H9 (cell line): ENCODE measurements around the gene TRIO. TPM values are rescaled to one million over a fixed set of nuclear protein-coding genes. Genes with fewer than 3 reads are reported as not detected.

Experiments used
- DNase-seq: peaks from one replicate; pipeline ENCODE4 v3.0.0-alpha.2; 2017
- H2AFZ ChIP-seq: one replicate; pipeline ENCODE4 v1.6.1; 2013; ENCODE audit warnings: mild to moderate bottlenecking, low read length, control low read depth, moderate library complexity
- H2AK5ac ChIP-seq: 2 replicates; pipeline ENCODE4 v1.6.1; 2013; ENCODE audit warnings: low read length, control low read depth, mixed read lengths; ENCODE audit not compliant: insufficient read length
- H2BK120ac ChIP-seq: one replicate; pipeline ENCODE4 v1.6.1; 2013; ENCODE audit warnings: low read depth, mild to moderate bottlenecking, low read length, control low read depth, inconsistent platforms; ENCODE audit not compliant: poor library complexity, severe bottlenecking
- H2BK12ac ChIP-seq: 2 replicates; pipeline ENCODE4 v1.6.1; 2013; ENCODE audit warnings: low read length, control low read depth, mixed read lengths, low read depth; ENCODE audit not compliant: insufficient read length
- H2BK15ac ChIP-seq: 2 replicates; pipeline ENCODE4 v1.6.1; 2013; ENCODE audit warnings: low read depth, low read length, control low read depth
- H2BK20ac ChIP-seq: one replicate; pipeline ENCODE4 v1.6.1; 2013; ENCODE audit warnings: low read depth, mild to moderate bottlenecking, low read length, control low read depth, inconsistent platforms; ENCODE audit not compliant: poor library complexity, severe bottlenecking
- H2BK5ac ChIP-seq: 2 replicates; pipeline ENCODE4 v1.6.1; 2013; ENCODE audit warnings: low read length, control low read depth, mixed read lengths; ENCODE audit not compliant: insufficient read length
- H3K14ac ChIP-seq: 2 replicates; pipeline ENCODE4 v1.6.1; 2013; ENCODE audit warnings: low read length, control low read depth; ENCODE audit not compliant: insufficient read depth
- H3K18ac ChIP-seq: 2 replicates; pipeline ENCODE4 v1.6.1; 2013; ENCODE audit warnings: low read depth, mild to moderate bottlenecking, mixed read lengths, low read length, control low read depth; ENCODE audit not compliant: insufficient read length
- H3K23ac ChIP-seq: 2 replicates; pipeline ENCODE4 v1.6.1; 2013; ENCODE audit warnings: low read length, control low read depth, mixed read lengths, low read depth; ENCODE audit not compliant: insufficient read length
- H3K23me2 ChIP-seq: 2 replicates; pipeline ENCODE4 v1.6.1; 2013; ENCODE audit warnings: low read depth, mild to moderate bottlenecking, mixed read lengths, low read length, control low read depth; ENCODE audit not compliant: insufficient read length, poor library complexity, severe bottlenecking
- H3K27ac ChIP-seq: 2 replicates; pipeline ENCODE4 v1.5.1; 2013; ENCODE audit warnings: low read length, control low read depth, mixed read lengths, low read depth; ENCODE audit not compliant: insufficient read length
- H3K27me3 ChIP-seq: 2 replicates; pipeline ENCODE4 v1.6.1; 2013; ENCODE audit warnings: low read length, control low read depth, inconsistent platforms; ENCODE audit not compliant: insufficient read depth
- H3K4ac ChIP-seq: 2 replicates; pipeline ENCODE4 v1.6.1; 2013; ENCODE audit warnings: low read depth, mild to moderate bottlenecking, control low read depth, inconsistent platforms, low read length, moderate library complexity
- H3K4me1 ChIP-seq: 2 replicates; pipeline ENCODE4 v1.6.1; 2013; ENCODE audit warnings: low read length, control low read depth, inconsistent platforms; ENCODE audit not compliant: insufficient read depth
- H3K4me2 ChIP-seq: 2 replicates; pipeline ENCODE4 v1.6.1; 2013; ENCODE audit warnings: low read length, control low read depth, mixed read lengths; ENCODE audit not compliant: insufficient read length, insufficient read depth
- H3K56ac ChIP-seq: 2 replicates; pipeline ENCODE4 v1.6.1; 2013; ENCODE audit warnings: low read depth, mild to moderate bottlenecking, mixed read lengths, low read length, control low read depth; ENCODE audit not compliant: insufficient read length
- H3K79me1 ChIP-seq: 2 replicates; pipeline ENCODE4 v1.6.1; 2013; ENCODE audit warnings: low read depth, mild to moderate bottlenecking, moderate library complexity, low read length, control low read depth, inconsistent platforms; ENCODE audit not compliant: insufficient read depth, poor library complexity, severe bottlenecking
- H3K79me2 ChIP-seq: 2 replicates; pipeline ENCODE4 v1.6.1; 2013; ENCODE audit warnings: low read length, control low read depth, inconsistent platforms; ENCODE audit not compliant: insufficient read depth
- H3K9ac ChIP-seq: 2 replicates; pipeline ENCODE4 v1.6.1; 2013; ENCODE audit warnings: low read length, control low read depth, mixed read lengths; ENCODE audit not compliant: insufficient read length; ENCODE audit errors: extremely low read depth
- H3K9me3 ChIP-seq: one replicate; pipeline ENCODE4 v1.6.1; 2013; ENCODE audit warnings: low read depth, low read length, inconsistent platforms; ENCODE audit not compliant: control insufficient read depth
- H3T11ph ChIP-seq: one replicate; pipeline ENCODE4 v1.6.1; 2013; ENCODE audit warnings: mild to moderate bottlenecking, low read length, control low read depth, inconsistent platforms
- H4K20me1 ChIP-seq: one replicate; pipeline ENCODE4 v1.6.1; 2013; ENCODE audit not compliant: control insufficient read depth, insufficient read length, insufficient read depth
- H4K5ac ChIP-seq: 2 replicates; pipeline ENCODE4 v1.6.1; 2013; ENCODE audit warnings: low read depth, mild to moderate bottlenecking, mixed read lengths, low read length, control low read depth; ENCODE audit not compliant: insufficient read length
- H4K8ac ChIP-seq: replicated peaks from 2 replicates; pipeline ENCODE4 v1.6.1; 2013; ENCODE audit warnings: low read length, control low read depth, mixed read lengths, low read depth; ENCODE audit not compliant: insufficient read length
- H4K91ac ChIP-seq: 2 replicates; pipeline ENCODE4 v1.6.1; 2013; ENCODE audit warnings: low read depth, mild to moderate bottlenecking, moderate library complexity, mixed read lengths, low read length, control low read depth; ENCODE audit not compliant: insufficient read length
- H3K27ac Mint-ChIP-seq, 3 experiments: 2 replicates in 2 of 3; 3 replicates in 1 of 3; pipeline ENCODE4 v1.8.0; 2020 to 2021; ENCODE audit warnings: mixed read lengths in 3 of 3, mild to moderate bottlenecking in 1 of 3, moderate library complexity in 1 of 3
- H3K27me3 Mint-ChIP-seq: 2 replicates; pipeline ENCODE4 v1.8.0; 2021; ENCODE audit warnings: low read depth, mild to moderate bottlenecking, moderate library complexity, mixed read lengths
- H3K36me3 Mint-ChIP-seq, 3 experiments: 2 replicates in 2 of 3; 3 replicates in 1 of 3; pipeline ENCODE4 v1.8.0; 2020 to 2021; ENCODE audit warnings: low read depth in 3 of 3, mixed read lengths in 3 of 3; ENCODE audit not compliant: insufficient read depth in 1 of 3
- H3K4me1 Mint-ChIP-seq, 2 experiments: 2 replicates each; pipeline ENCODE4 v1.8.0; 2020; ENCODE audit warnings: mixed read lengths in 2 of 2
- H3K4me3 Mint-ChIP-seq, 2 experiments: 2 replicates in 1 of 2; 3 replicates in 1 of 2; pipeline ENCODE4 v1.8.0; 2020 to 2021; ENCODE audit warnings: mild to moderate bottlenecking in 2 of 2, mixed read lengths in 2 of 2, moderate library complexity in 1 of 2
- H3K9me3 Mint-ChIP-seq, 2 experiments: 2 replicates in 1 of 2; 3 replicates in 1 of 2; pipeline ENCODE4 v1.8.0; 2020; ENCODE audit warnings: mild to moderate bottlenecking in 2 of 2, mixed read lengths in 2 of 2, moderate library complexity in 1 of 2
- CTCF ChIP-seq: fragments of 200-600 bp; sonication (generic); conservative IDR thresholded peaks from 3 replicates; pipeline ENCODE4 v1.8.0; 2021; ENCODE audit warnings: antibody characterized with exemption, mild to moderate bottlenecking
- WGBS: extraction: QIAGEN DNeasy Blood & Tissue Kit; methylation state at CpG from one replicate; pipeline ENCODE4 v1.1.7; 2013; ENCODE audit warnings: missing lambda C conversion rate, low lambda C conversion rate, mixed read lengths; ENCODE audit not compliant: insufficient read length; ENCODE audit errors: extremely low coverage; 5-methylcytosine and 5-hydroxymethylcytosine counted together
- total RNA-seq: library from RNA; stranded (reverse); gene quantifications from 2 replicates; pipeline ENCODE4 v1.2.1, GENCODE V29; 2021

The TRIO gene
- total RNA-seq, 1 experiment from 2014 or later, result 87.8 TPM

GRCh38 chr5:14357851-14358250 is 214.7 kb downstream of the TRIO start:
- TF ChIP-seq CTCF, result no peak
- WGBS, result no CpG with 5 or more reads among the region's 20 CpGs
- Histone ChIP-seq H4K20me1 (no peaks in the 10 kb centered on the region), H3K9me3 (no peaks in the 10 kb centered on the region), H4K8ac (no peak overlapping the region), H2BK15ac (no peak overlapping the region), H3K18ac (no peak overlapping the region), H3K56ac (no peak overlapping the region), H3K4me1 (peaks cover 5% of the 10 kb centered on the region), H4K91ac (no peak overlapping the region), H3K9ac (no peak overlapping the region), H3T11ph (no peak overlapping the region), H2AK5ac (no peak overlapping the region), H3K4me2 (peak overlapping the region; percentile 57), H3K27me3 (no peaks in the 10 kb centered on the region), H3K14ac (no peak overlapping the region), H3K23me2 (no peaks in the 10 kb centered on the region), H2BK12ac (no peak overlapping the region), H2BK20ac (no peak overlapping the region), H3K4ac (no peak overlapping the region), H3K79me2 (no peaks in the 10 kb centered on the region), H2BK5ac (no peak overlapping the region), H3K79me1 (no peaks in the 10 kb centered on the region), H2AFZ (no peak overlapping the region), H3K23ac (no peak overlapping the region), H4K5ac (no peak overlapping the region), H2BK120ac (no peak overlapping the region), H3K27ac (no peak overlapping the region)
- peaks cover 14 to 31% (median 30%) of the 10 kb centered on the region in 3 experiments; a peak in 6 of 7 replicates for H3K36me3 Mint-ChIP-seq
- H3K4me3 Mint-ChIP-seq, result peak overlapping the region; percentile 48 to 67; a peak in 4 of 5 replicates
- H3K27ac Mint-ChIP-seq, result peak overlapping the region in 1 of 3 experiments; percentile 55; a peak in 3 of 7 replicates
- H3K27me3 Mint-ChIP-seq, result no peaks in the 10 kb centered on the region
- no peaks in the 10 kb centered on the region for H3K9me3 Mint-ChIP-seq
- peaks cover 25 to 27% of the 10 kb centered on the region in 2 experiments for H3K4me1 Mint-ChIP-seq
- peak; percentile 72 for DNase-seq
